HL-60 (cell line): ENCODE data around the gene TMOD1.

Source experiments
- POLR2AphosphoS5 ChIP-seq: IDR thresholded peaks from 2 replicates; pipeline ENCODE4 v1.6.1; 2012; ENCODE audit warnings: low read depth
- REST ChIP-seq: IDR thresholded peaks from 2 replicates; pipeline ENCODE4 v1.6.1; 2012; ENCODE audit warnings: low read depth; ENCODE audit not compliant: insufficient replicate concordance
- SPI1 ChIP-seq: IDR thresholded peaks from 2 replicates; pipeline ENCODE4 v1.6.1; 2012; ENCODE audit warnings: low read depth, mild to moderate bottlenecking, borderline replicate concordance
- TF ChIP-seq, protein P1 (sequence below): IDR thresholded peaks from one replicate; pipeline ENCODE4 v1.5.1; 2011; ENCODE audit warnings: low read length, control low read depth, inconsistent platforms; ENCODE audit not compliant: insufficient read depth

DNA sequence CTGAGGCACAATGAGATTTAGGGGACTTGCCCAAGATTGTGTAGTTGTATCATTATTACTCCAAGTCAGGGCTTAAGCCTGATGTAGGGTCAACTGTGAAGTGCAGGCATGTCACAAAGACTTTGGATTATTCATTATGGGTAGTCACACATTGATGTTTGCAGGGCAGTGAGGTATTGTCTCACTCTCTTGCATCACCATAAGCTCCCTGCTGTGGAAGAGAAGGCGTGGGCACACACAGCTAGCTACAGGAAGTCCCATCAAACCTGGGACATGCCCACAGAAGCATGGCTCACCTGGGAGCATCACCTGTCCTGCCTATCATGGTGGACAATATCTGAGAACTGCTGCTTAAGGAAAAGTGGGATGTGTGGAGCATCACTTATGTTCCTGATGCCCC, 42.1 kb downstream of the TMOD1 start:
- TF ChIP-seq, protein P1, sequence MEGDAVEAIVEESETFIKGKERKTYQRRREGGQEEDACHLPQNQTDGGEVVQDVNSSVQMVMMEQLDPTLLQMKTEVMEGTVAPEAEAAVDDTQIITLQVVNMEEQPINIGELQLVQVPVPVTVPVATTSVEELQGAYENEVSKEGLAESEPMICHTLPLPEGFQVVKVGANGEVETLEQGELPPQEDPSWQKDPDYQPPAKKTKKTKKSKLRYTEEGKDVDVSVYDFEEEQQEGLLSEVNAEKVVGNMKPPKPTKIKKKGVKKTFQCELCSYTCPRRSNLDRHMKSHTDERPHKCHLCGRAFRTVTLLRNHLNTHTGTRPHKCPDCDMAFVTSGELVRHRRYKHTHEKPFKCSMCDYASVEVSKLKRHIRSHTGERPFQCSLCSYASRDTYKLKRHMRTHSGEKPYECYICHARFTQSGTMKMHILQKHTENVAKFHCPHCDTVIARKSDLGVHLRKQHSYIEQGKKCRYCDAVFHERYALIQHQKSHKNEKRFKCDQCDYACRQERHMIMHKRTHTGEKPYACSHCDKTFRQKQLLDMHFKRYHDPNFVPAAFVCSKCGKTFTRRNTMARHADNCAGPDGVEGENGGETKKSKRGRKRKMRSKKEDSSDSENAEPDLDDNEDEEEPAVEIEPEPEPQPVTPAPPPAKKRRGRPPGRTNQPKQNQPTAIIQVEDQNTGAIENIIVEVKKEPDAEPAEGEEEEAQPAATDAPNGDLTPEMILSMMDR = no peak
- TF ChIP-seq POLR2AphosphoS5 (no peak), REST (no peak), SPI1 (no peak)
